KMS-11 (cell line): ENCODE measurements around the gene DSCAM.

ENCODE experiments used
- H2AFZ ChIP-seq: fragments of 200-600 bp; sonication (generic); 2 replicates; pipeline ENCODE4 v1.6.1; 2016; ENCODE audit warnings: antibody characterized with exemption, mixed run types, low read depth
- H3K27ac ChIP-seq: fragments of 200-600 bp; sonication (generic); 2 replicates; pipeline ENCODE4 v1.6.1; 2016; ENCODE audit warnings: mild to moderate bottlenecking, mixed run types
- H3K27me3 ChIP-seq: fragments of 200-600 bp; sonication (generic); 2 replicates; pipeline ENCODE4 v1.6.1; 2017; ENCODE audit warnings: mild to moderate bottlenecking, low read depth, mixed run types, moderate library complexity; ENCODE audit not compliant: insufficient read depth
- H3K36me3 ChIP-seq: fragments of 200-600 bp; sonication (generic); 2 replicates; pipeline ENCODE4 v1.6.1; 2017; ENCODE audit warnings: mild to moderate bottlenecking, mixed run types; ENCODE audit not compliant: insufficient read depth
- H3K4me1 ChIP-seq: fragments of 200-600 bp; sonication (generic); 2 replicates; pipeline ENCODE4 v1.6.1; 2016; ENCODE audit warnings: mild to moderate bottlenecking, low read depth, mixed run types; ENCODE audit not compliant: poor library complexity, severe bottlenecking
- H3K4me2 ChIP-seq: fragments of 200-600 bp; sonication (generic); 2 replicates; pipeline ENCODE4 v1.7.0; 2016; ENCODE audit warnings: mild to moderate bottlenecking, mixed run types
- H3K4me3 ChIP-seq: fragments of 200-600 bp; sonication (generic); IDR thresholded peaks from 2 replicates; pipeline ENCODE4 v1.6.1; 2017; ENCODE audit warnings: low read depth, low read length, mixed read lengths; ENCODE audit not compliant: insufficient read depth
- H3K79me2 ChIP-seq: fragments of 200-600 bp; sonication (generic); 2 replicates; pipeline ENCODE4 v1.6.1; 2016; ENCODE audit warnings: low read depth, mixed run types; ENCODE audit not compliant: insufficient read depth
- H3K9ac ChIP-seq: fragments of 200-600 bp; sonication (generic); 2 replicates; pipeline ENCODE4 v1.6.1; 2016; ENCODE audit warnings: mild to moderate bottlenecking, mixed run types
- H4K20me1 ChIP-seq: fragments of 200-600 bp; sonication (generic); 2 replicates; pipeline ENCODE4 v1.6.1; 2016; ENCODE audit warnings: mild to moderate bottlenecking, mixed run types; ENCODE audit not compliant: insufficient read depth
- TF ChIP-seq, protein P1 (sequence below): fragments of 200-600 bp; sonication (generic); conservative IDR thresholded peaks from 2 replicates; pipeline ENCODE4 v1.6.1; 2017; ENCODE audit warnings: low read depth, mild to moderate bottlenecking, antibody characterized with exemption, low read length, moderate library complexity, mixed read lengths

DSCAM gene

DNA sequence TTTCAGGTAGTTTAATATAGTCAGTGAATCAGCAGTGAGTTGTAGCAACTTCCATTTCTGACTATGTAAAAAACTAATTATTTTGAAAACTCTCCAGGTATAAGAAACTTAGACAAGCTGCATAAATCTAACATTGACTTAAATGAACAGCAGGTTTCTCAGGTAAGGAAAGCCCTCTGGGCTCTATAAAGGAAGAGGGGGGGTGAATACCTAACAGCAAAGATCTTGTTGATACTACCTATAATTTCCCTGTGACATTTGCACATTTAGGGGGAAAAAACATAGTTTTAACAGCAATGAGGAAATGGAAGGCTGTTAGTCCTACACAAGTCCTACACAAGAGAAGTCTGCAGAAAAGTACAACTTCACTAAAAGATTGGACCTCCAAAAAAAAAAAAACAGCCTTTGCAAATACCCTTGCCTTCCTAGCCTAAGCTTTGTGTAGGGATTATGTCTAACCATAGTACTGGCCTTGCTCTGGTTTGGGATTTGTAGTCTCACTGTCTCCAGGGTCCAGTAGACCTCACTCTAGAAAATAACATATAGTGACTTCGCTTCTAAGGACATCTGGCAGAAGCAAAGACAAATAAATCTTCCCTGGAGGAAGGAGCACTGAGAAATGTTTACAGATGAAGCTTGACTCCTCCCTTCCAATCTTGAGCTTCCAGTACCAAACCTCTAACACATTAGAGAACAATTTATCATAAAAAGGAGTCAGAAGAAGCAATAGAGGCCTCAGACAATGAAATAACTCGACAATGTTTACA, 459.8 kb downstream of the DSCAM start:
- Histone ChIP-seq H3K36me3 (no peaks in the 10 kb centered on the region), H3K4me1 (no peaks in the 10 kb centered on the region), H3K79me2 (no peaks in the 10 kb centered on the region), H3K4me3 (no peak overlapping the region), H2AFZ (no peak overlapping the region; the same call in 1 of the 2 replicates), H3K27me3 (no peaks in the 10 kb centered on the region), H3K27ac (no peak overlapping the region), H3K4me2 (no peak overlapping the region), H3K9ac (no peak overlapping the region), H4K20me1 (no peaks in the 10 kb centered on the region)
- TF ChIP-seq, protein P1, sequence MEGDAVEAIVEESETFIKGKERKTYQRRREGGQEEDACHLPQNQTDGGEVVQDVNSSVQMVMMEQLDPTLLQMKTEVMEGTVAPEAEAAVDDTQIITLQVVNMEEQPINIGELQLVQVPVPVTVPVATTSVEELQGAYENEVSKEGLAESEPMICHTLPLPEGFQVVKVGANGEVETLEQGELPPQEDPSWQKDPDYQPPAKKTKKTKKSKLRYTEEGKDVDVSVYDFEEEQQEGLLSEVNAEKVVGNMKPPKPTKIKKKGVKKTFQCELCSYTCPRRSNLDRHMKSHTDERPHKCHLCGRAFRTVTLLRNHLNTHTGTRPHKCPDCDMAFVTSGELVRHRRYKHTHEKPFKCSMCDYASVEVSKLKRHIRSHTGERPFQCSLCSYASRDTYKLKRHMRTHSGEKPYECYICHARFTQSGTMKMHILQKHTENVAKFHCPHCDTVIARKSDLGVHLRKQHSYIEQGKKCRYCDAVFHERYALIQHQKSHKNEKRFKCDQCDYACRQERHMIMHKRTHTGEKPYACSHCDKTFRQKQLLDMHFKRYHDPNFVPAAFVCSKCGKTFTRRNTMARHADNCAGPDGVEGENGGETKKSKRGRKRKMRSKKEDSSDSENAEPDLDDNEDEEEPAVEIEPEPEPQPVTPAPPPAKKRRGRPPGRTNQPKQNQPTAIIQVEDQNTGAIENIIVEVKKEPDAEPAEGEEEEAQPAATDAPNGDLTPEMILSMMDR = no peak

DNA sequence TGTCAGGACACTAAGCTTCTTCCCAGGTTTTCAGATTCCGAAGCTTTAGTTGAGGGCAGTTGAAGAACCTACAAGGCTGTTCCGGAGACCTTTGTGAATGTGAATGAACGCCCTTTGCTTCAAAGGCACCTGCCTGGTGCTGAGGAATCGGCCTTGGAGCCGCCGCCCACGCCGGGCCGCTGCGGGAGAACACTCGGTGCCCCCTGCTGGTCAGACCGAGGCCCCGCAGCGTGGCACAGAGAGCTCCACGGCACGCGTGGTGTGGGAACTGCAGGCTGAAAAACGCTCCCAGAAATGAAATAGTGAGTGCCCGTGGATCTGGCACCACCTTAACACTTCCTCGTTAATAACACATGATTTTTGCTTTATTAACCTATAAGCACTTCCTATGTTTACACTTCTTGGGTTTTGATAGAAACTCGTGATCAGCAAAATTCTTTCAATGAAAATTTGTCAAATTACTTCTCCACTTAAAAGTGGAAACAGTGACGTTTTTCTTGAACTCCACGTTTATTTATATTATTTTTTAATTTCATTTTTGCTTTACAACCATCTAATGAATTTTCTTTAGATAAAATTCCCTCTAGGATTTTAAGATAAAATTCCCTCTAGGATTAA, 460.6 kb downstream of the DSCAM start:
- no peak overlapping the region for H3K27ac ChIP-seq
- H3K27me3 ChIP-seq = no peaks in the 10 kb centered on the region
- H3K36me3 ChIP-seq = no peaks in the 10 kb centered on the region
- peak overlapping the region; percentile 28 for H2AFZ ChIP-seq
- no peaks in the 10 kb centered on the region for H3K79me2 ChIP-seq
- H4K20me1 ChIP-seq = no peaks in the 10 kb centered on the region
- H3K4me1 ChIP-seq = no peaks in the 10 kb centered on the region
- no peak overlapping the region for H3K9ac ChIP-seq
- H3K4me2 ChIP-seq = peak overlapping the region; percentile 17; the same call in 1 of the 2 replicates
- no peak overlapping the region for H3K4me3 ChIP-seq
- TF ChIP-seq, protein P1 = peak; percentile 79

DNA sequence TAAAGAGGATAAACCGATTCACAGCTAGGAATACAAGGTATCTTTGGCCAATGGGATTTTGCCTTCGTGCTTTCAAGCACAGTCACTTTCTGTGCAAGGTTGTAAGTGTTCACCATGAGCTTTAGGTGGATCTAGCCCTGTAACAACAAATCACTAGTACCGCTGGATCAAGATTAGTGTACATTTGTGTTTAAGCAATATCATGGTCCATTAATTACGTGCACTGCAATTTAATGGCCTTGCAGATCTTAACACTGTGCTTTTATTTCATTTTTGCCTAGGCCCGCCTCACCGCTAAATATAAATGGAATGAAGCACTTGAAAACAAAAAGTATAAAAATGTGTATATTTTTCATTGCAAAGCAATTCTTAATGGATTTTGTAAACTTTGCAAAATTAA, 461.1 kb downstream of the DSCAM start:
- Histone ChIP-seq H3K4me3 (no peak overlapping the region), H3K4me1 (no peaks in the 10 kb centered on the region), H3K79me2 (no peaks in the 10 kb centered on the region), H3K27me3 (no peaks in the 10 kb centered on the region), H3K27ac (no peak overlapping the region), H2AFZ (peak overlapping the region; percentile 28; the same call in 1 of the 2 replicates), H3K4me2 (peak overlapping the region; percentile 17; the same call in 1 of the 2 replicates), H4K20me1 (no peaks in the 10 kb centered on the region), H3K36me3 (no peaks in the 10 kb centered on the region), H3K9ac (no peak overlapping the region)
- TF ChIP-seq, protein P1 = no peak

DNA sequence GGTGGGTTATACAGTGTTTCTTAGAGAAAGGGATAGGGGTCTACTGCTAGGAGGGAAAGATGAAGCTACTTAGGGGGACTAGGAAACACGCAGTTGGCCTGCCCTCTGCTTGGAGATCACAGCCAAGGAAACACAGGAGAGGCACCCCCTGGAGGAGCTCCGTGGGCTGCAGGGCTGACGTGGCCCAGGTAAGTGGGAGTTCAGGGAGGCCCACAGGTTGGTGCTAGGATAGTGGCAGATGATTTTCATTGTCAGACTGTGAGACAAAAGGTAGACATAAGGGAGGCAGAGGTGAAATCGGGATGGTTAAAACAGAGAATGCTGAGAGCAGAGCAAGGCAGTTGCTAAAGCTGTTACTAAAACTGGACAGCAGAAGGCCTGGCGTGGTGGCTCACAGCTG, 463.0 kb downstream of the DSCAM start:
- Histone ChIP-seq H2AFZ (no peak overlapping the region), H3K9ac (no peak overlapping the region), H4K20me1 (no peaks in the 10 kb centered on the region), H3K27me3 (no peaks in the 10 kb centered on the region), H3K27ac (no peak overlapping the region), H3K4me2 (no peak overlapping the region), H3K4me1 (no peaks in the 10 kb centered on the region), H3K36me3 (no peaks in the 10 kb centered on the region), H3K79me2 (no peaks in the 10 kb centered on the region), H3K4me3 (no peak overlapping the region)
- TF ChIP-seq, protein P1 = no peak
